ENCODE measurements around the gene PTPRE. TPM values are rescaled to one million over a fixed set of nuclear protein-coding genes. Genes with fewer than 3 reads are reported as not detected.

PTPRE gene, protein sequence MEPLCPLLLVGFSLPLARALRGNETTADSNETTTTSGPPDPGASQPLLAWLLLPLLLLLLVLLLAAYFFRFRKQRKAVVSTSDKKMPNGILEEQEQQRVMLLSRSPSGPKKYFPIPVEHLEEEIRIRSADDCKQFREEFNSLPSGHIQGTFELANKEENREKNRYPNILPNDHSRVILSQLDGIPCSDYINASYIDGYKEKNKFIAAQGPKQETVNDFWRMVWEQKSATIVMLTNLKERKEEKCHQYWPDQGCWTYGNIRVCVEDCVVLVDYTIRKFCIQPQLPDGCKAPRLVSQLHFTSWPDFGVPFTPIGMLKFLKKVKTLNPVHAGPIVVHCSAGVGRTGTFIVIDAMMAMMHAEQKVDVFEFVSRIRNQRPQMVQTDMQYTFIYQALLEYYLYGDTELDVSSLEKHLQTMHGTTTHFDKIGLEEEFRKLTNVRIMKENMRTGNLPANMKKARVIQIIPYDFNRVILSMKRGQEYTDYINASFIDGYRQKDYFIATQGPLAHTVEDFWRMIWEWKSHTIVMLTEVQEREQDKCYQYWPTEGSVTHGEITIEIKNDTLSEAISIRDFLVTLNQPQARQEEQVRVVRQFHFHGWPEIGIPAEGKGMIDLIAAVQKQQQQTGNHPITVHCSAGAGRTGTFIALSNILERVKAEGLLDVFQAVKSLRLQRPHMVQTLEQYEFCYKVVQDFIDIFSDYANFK
- 2.5 and 3.6 TPM in 2 replicates for total RNA-seq (ENCODE audit: low replicate concordance)
- long read RNA-seq, partial matches to known transcripts: 0 of 3 reads
- long read RNA-seq, other reads (novel, unspliced or antisense): 3 of 3 reads

DNA sequence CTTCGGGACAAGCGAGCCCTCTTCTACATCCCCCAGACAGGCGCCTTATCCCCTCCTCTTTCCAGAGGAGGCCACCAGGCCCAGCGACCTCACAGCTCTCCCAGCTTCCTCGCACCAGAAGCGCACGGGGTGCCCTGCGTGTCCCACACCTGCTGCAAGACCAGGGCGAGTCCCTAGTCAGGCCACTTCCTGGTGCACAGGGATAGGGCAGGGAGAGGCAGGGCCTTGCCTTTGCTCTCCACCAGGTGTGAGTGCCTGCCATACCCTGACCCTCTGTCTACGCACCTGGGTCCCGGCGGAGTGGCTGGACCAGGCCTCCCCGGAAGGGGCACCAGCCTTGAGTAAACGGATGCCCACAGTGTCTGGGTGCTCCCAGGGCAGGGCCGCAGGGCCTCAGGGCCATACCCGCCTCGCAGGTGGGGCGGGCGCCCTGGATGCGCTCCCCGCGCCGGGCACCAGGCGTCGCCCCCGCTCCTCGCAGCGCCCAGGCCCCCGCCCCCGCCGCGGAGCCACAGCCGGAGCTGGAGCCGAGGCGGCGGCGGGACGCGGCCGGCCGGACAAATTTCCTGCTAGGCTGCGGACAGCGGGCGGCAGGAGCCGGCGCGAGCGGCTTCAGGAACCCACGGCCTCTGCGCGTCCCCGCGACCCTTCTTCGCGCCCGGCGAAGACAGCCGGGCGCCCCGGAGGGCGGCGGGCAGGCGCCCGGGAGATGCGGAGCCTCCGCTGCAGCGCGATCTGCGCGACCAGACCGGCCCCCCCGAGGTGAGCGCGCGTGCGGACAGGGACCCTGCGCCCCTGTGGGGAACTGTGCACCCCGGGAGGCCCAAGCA lies at the start of gene PTPRE:
Gene PTPRE, plus strand, starts transcription at position 556 of the 830 bp plus-strand sequence. CDS start 133,779 bp downstream, outside the sequence.
- no peaks in the 10 kb centered on the region for H3K36me3 Mint-ChIP-seq
- peaks cover 46% of the 10 kb centered on the region for H3K27me3 Mint-ChIP-seq
- TF ChIP-seq, protein P1, sequence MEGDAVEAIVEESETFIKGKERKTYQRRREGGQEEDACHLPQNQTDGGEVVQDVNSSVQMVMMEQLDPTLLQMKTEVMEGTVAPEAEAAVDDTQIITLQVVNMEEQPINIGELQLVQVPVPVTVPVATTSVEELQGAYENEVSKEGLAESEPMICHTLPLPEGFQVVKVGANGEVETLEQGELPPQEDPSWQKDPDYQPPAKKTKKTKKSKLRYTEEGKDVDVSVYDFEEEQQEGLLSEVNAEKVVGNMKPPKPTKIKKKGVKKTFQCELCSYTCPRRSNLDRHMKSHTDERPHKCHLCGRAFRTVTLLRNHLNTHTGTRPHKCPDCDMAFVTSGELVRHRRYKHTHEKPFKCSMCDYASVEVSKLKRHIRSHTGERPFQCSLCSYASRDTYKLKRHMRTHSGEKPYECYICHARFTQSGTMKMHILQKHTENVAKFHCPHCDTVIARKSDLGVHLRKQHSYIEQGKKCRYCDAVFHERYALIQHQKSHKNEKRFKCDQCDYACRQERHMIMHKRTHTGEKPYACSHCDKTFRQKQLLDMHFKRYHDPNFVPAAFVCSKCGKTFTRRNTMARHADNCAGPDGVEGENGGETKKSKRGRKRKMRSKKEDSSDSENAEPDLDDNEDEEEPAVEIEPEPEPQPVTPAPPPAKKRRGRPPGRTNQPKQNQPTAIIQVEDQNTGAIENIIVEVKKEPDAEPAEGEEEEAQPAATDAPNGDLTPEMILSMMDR (conservative IDR thresholded peaks at IDR 0.05): peak; percentile 85
- H3K9me3 Mint-ChIP-seq: no peaks in the 10 kb centered on the region
- H3K4me3 Mint-ChIP-seq: peak within 1 kb of the TSS; percentile 71
- no peak within 1 kb of the TSS for H3K27ac Mint-ChIP-seq
- H3K4me1 Mint-ChIP-seq (ENCODE audit: unreplicated experiment): peaks cover 11% of the 10 kb centered on the region
- DNase-seq (ENCODE audit: extremely low spot score, unreplicated experiment): peak; percentile 82

DNA sequence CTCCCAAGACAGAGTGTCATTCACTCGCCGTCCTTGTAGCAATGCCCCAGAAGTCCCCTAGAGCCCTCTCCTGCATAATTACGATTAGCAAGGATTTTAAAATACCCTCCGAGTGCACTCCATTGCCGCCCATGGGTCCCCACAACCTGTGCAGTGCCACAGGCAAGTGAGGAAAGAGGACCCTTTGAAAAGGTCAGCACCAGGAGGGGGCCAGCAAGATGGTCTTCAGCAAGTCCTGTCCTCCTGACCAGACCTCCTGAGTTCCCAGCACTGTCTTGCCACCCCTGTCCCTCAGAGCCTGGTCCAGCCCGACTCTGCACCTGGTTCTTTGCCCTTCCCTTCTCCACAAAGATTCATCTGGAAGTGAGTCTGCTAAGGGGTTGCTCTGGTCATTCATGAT lies 46.3 kb upstream of the PTPRE start:
- H3K27ac Mint-ChIP-seq: no peak overlapping the region
- no peaks in the 10 kb centered on the region for H3K27me3 Mint-ChIP-seq
- no peak overlapping the region for H3K4me3 Mint-ChIP-seq
- peaks cover 7% of the 10 kb centered on the region for H3K36me3 Mint-ChIP-seq
- DNase-seq (ENCODE audit: extremely low spot score, unreplicated experiment): no peak
- TF ChIP-seq, protein P1 (conservative IDR thresholded peaks at IDR 0.05): no peak
- H3K4me1 Mint-ChIP-seq (ENCODE audit: unreplicated experiment): no peaks in the 10 kb centered on the region
- H3K9me3 Mint-ChIP-seq: peaks cover 12% of the 10 kb centered on the region

DNA sequence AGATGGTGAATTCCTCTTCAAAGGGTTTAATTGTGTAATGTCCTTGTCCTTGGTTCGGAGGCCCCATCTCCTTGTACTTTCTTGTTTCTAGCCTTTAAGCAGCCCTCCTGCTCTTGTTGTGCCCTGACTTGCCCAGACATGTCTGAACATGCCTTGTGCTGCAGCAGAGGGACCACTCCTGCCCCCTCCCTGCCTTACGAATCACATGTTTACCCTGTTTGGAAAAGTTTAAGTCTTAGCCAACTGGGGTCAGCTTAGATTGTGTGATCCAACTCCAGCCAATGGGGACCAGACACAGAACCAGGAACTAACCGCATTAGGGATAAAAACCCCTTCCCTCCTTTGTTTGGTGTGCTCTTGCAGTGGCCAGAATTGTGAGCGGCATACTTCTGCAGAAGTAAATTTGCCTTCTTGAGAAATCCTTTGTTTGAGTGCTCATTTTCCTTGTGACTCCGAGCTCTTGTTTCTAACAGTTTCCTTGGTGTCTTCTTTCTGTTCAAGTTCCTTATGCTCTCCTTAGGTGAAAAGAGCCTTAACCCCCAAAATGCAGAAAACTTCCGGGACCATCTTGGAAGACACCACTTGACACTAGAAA lies 43.6 kb upstream of the PTPRE start:
- peak overlapping the region; percentile 11 for H3K27ac Mint-ChIP-seq
- H3K4me1 Mint-ChIP-seq (ENCODE audit: unreplicated experiment): no peaks in the 10 kb centered on the region
- peaks cover 7% of the 10 kb centered on the region for H3K36me3 Mint-ChIP-seq
- peaks cover 9% of the 10 kb centered on the region for H3K27me3 Mint-ChIP-seq
- peaks cover 18% of the 10 kb centered on the region for H3K9me3 Mint-ChIP-seq
- TF ChIP-seq, protein P1 (conservative IDR thresholded peaks at IDR 0.05): no peak
- DNase-seq (ENCODE audit: extremely low spot score, unreplicated experiment): no peak
- no peak overlapping the region for H3K4me3 Mint-ChIP-seq

DNA sequence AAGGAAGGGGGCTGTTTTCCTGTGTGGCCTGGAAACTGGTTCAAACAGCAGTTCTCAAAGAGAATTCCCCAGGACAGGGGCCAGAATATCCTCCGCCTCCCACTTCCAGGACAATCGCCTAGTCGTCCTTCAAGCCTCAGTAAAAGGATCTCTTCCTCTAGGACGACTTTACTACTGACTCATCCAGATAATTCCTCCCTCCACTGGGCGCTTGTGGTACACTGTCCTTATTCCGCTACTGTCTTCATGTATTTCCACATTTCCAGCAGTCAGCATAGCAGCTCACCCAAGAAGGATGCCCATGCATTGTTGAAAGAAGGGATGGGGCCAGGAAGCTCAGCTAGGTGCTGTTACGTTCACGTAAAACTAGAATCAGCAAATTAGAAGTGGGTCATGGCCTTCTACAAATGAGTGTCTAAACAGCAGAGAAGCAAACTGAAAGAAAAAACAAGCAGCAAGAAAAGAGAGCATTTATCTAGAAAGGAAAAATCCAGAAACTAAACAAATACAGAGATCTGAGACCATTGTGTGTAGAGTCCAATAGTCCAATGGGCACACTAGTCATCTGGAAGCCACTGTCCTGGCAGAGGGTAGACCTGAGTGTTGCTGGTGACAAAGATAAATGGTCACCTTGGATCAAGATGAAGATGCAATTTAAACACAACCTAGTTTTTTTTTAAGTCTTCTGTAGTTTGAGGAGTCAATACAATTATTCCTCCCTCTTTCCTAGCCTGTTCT lies 40.5 kb upstream of the PTPRE start:
- peaks cover 9% of the 10 kb centered on the region for H3K27me3 Mint-ChIP-seq
- H3K36me3 Mint-ChIP-seq: peaks cover 7% of the 10 kb centered on the region
- no peak overlapping the region for H3K4me3 Mint-ChIP-seq
- DNase-seq (ENCODE audit: extremely low spot score, unreplicated experiment): no peak
- H3K9me3 Mint-ChIP-seq: peaks cover 18% of the 10 kb centered on the region
- no peaks in the 10 kb centered on the region for H3K4me1 Mint-ChIP-seq (ENCODE audit: unreplicated experiment)
- TF ChIP-seq, protein P1 (conservative IDR thresholded peaks at IDR 0.05): no peak
- no peak overlapping the region for H3K27ac Mint-ChIP-seq

Data from type B pancreatic cell (in vitro differentiated cells).